MCF 10A (cell line): ENCODE measurements around the gene PCYOX1L. TPM values are rescaled to one million over a fixed set of nuclear protein-coding genes. Genes with fewer than 3 reads are reported as not detected.
A peak's percentile ranks its signal among the peaks of the same experiment; 100 is the strongest.

Experiments used
- BruUV-seq: library from RNA; stranded (reverse); fragments of 400-500 nt; replicated peaks from 2 replicates; lab custom pipeline; 2021; lab: Mats Ljungman, UMichigan
- CTCF ChIA-PET: fragments of 300-600 bp; sonication (Branson Sonifier 250); formaldehyde crosslinking; extraction: SDS; loops from one replicate; lab custom pipeline; 2021; ENCODE audit warnings: antibody characterized with exemption, inconsistent platforms; lab: Yijun Ruan, JAX
- POLR2A ChIA-PET: fragments of 300-600, 350-650 bp; sonication (Branson Sonifier 250); formaldehyde crosslinking; extraction: SDS; loops from one replicate; lab custom pipeline; 2020; ENCODE audit warnings: antibody characterized with exemption, inconsistent platforms; lab: Yijun Ruan, JAX
- DNase-seq: peaks from one replicate; pipeline ENCODE4 v3.0.0-alpha.2; 2018; ENCODE audit not compliant: unreplicated experiment
- H3K27ac Mint-ChIP-seq: one replicate; pipeline ENCODE4 v1.8.0; 2022; ENCODE audit warnings: mild to moderate bottlenecking, low read depth, mixed read lengths; ENCODE audit not compliant: unreplicated experiment
- H3K27me3 Mint-ChIP-seq: one replicate; pipeline ENCODE4 v1.8.0; 2022; ENCODE audit warnings: mixed read lengths; ENCODE audit not compliant: insufficient read depth, unreplicated experiment
- H3K36me3 Mint-ChIP-seq: one replicate; pipeline ENCODE4 v1.8.0; 2022; ENCODE audit warnings: mild to moderate bottlenecking, moderate library complexity, mixed read lengths; ENCODE audit not compliant: insufficient read depth, unreplicated experiment
- H3K4me1 Mint-ChIP-seq: one replicate; pipeline ENCODE4 v1.8.0; 2022; ENCODE audit warnings: mixed read lengths; ENCODE audit not compliant: insufficient read depth, unreplicated experiment
- H3K4me3 Mint-ChIP-seq: one replicate; pipeline ENCODE4 v1.8.0; 2022; ENCODE audit warnings: mild to moderate bottlenecking, moderate library complexity, mixed read lengths; ENCODE audit not compliant: unreplicated experiment
- H3K9me3 Mint-ChIP-seq: one replicate; pipeline ENCODE4 v1.8.0; 2022; ENCODE audit warnings: mixed read lengths; ENCODE audit not compliant: unreplicated experiment
- CTCF ChIP-seq: fragments of 200-600 bp; IDR thresholded peaks from one replicate; pipeline ENCODE4 v1.8.0; 2022; ENCODE audit warnings: antibody characterized with exemption, mild to moderate bottlenecking; ENCODE audit not compliant: unreplicated experiment
- intact Hi-C: fragments of 100-400 bp; cut with micrococcal nuclease; formaldehyde crosslinking; loops from 2 replicates; pipeline ENCODE4 v1.14.1; 2022
- total RNA-seq: library from RNA; stranded (reverse); gene quantifications from 2 replicates; pipeline ENCODE4 v1.2.3, GENCODE V29; 2022

The PCYOX1L gene
- total RNA-seq, 1 experiment from 2014 or later: 7.7 TPM

- peak; percentile 20 for DNase-seq
- Mint-ChIP-seq H3K27ac (no peak overlapping the region), H3K36me3 (no peaks in the 10 kb centered on the region), H3K9me3 (no peaks in the 10 kb centered on the region), H3K4me1 (peaks cover 8% of the 10 kb centered on the region), H3K27me3 (no peaks in the 10 kb centered on the region), H3K4me3 (no peak overlapping the region)
- ChIA-PET CTCF (interaction anchor here (0.6 to 46.8 kb wide), 35 partner anchors 10 to 994 kb away, joined by 3 to 1231 read pairs (median 6); partner anchors contain the start of genes GRPEL2, IL17B and PCYOX1L), POLR2A (interaction anchor here (0.6 to 7.1 kb wide), 10 partner anchors 13 to 245 kb away, joined by 3 to 43 read pairs (median 4); partner anchors contain the start of genes GRPEL2 and PCYOX1L)
- no TSS peak for BruUV-seq
- TF ChIP-seq CTCF: no peak
- intact Hi-C loops: loop anchor here (1.0 to 2.0 kb wide), 4 partner anchors 54 to 240 kb away; no protein-coding TSS in a partner anchor
These were observed 13.0 kb downstream of the PCYOX1L start for GRCh38 chr5:149370878-149371277.

- Mint-ChIP-seq H3K4me1 (peaks cover 8% of the 10 kb centered on the region), H3K4me3 (no peak overlapping the region), H3K27ac (no peak overlapping the region), H3K27me3 (no peaks in the 10 kb centered on the region), H3K9me3 (no peaks in the 10 kb centered on the region), H3K36me3 (no peaks in the 10 kb centered on the region)
- peak; percentile 87 for DNase-seq
- intact Hi-C loops: loop anchor here (1.0 to 2.0 kb wide), 4 partner anchors 54 to 241 kb away; no protein-coding TSS in a partner anchor
- ChIA-PET CTCF (interaction anchor here (0.5 to 46.8 kb wide), 64 partner anchors 10 to 1107 kb away, joined by 3 to 1231 read pairs (median 4); partner anchors contain the start of genes GRPEL2, IL17B and PCYOX1L), POLR2A (interaction anchor here (0.6 to 7.1 kb wide), 11 partner anchors 14 to 245 kb away, joined by 3 to 43 read pairs (median 4); partner anchors contain the start of genes CSNK1A1, GRPEL2 and PCYOX1L)
- peak; percentile 94 for TF ChIP-seq CTCF
- BruUV-seq: no TSS peak
These were observed 13.6 kb downstream of the PCYOX1L start for GRCh38 chr5:149371296-149371962.

- Mint-ChIP-seq H3K9me3 (no peaks in the 10 kb centered on the region), H3K4me1 (peaks cover 5% of the 10 kb centered on the region), H3K36me3 (peaks cover 4% of the 10 kb centered on the region), H3K27ac (no peak overlapping the region), H3K27me3 (no peaks in the 10 kb centered on the region), H3K4me3 (no peak overlapping the region)
- ChIA-PET POLR2A (interaction anchor here (0.9 to 7.1 kb wide), 6 partner anchors 15 to 179 kb away, joined by 3 to 43 read pairs (median 4); partner anchors contain the start of genes CSNK1A1, GRPEL2 and PCYOX1L), CTCF (interaction anchor here (0.5 to 46.8 kb wide), 60 partner anchors 9 to 1106 kb away, joined by 3 to 1231 read pairs (median 4); partner anchors contain the start of genes ABLIM3, GRPEL2, IL17B and PCYOX1L)
- intact Hi-C loops: no loop called here
- BruUV-seq: no TSS peak
- no peak for DNase-seq
- TF ChIP-seq CTCF: no peak
These were observed 14.4 kb downstream of the PCYOX1L start for GRCh38 chr5:149372076-149372795.
